Measurements from ENCODE around the gene COG6.

DNA sequence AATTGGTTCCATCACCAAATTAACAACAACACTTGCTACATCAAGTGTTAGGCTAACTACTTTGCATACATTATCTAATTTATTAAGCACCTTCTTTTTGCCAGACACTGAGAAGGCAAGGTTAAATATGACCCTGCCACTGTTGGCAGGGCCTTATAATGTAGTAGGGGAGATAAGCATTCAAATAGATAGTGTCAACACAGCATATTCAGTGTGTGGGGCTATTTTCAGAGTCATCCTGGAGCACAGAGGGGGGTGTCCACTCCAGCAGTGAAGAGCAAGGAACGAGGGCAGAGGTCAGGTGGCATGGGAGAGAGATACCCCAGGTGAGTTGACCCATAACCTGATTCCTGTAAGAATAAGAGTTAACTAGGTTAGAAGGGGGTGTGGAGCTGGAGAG is 121.6 kb downstream of the COG6 start:
- TF ChIP-seq, protein P1, sequence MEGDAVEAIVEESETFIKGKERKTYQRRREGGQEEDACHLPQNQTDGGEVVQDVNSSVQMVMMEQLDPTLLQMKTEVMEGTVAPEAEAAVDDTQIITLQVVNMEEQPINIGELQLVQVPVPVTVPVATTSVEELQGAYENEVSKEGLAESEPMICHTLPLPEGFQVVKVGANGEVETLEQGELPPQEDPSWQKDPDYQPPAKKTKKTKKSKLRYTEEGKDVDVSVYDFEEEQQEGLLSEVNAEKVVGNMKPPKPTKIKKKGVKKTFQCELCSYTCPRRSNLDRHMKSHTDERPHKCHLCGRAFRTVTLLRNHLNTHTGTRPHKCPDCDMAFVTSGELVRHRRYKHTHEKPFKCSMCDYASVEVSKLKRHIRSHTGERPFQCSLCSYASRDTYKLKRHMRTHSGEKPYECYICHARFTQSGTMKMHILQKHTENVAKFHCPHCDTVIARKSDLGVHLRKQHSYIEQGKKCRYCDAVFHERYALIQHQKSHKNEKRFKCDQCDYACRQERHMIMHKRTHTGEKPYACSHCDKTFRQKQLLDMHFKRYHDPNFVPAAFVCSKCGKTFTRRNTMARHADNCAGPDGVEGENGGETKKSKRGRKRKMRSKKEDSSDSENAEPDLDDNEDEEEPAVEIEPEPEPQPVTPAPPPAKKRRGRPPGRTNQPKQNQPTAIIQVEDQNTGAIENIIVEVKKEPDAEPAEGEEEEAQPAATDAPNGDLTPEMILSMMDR (IDR thresholded peaks at IDR 0.05) = no peak
- TF ChIP-seq EP300 (IDR thresholded peaks at IDR 0.05) = no peak

Data from tibial nerve (tissue), 4 donors.